Measurements from ENCODE around the gene ZBTB7C. TPM values are rescaled to one million over a fixed set of nuclear protein-coding genes. Genes with fewer than 3 reads are reported as not detected.

The ZBTB7C gene
- total RNA-seq, 1 experiment from 2014 or later: 0.33 TPM

GRCh38 chr18:48116017-48116416 is 293.2 kb downstream of the ZBTB7C start:
- Histone ChIP-seq H2AK5ac (ENCODE audit: insufficient read length, low read length) (no peak overlapping the region), H2AFZ (ENCODE audit: low read length) (no peak overlapping the region), H4K20me1 (ENCODE audit: control insufficient read depth, insufficient read depth, insufficient read length) (no peaks in the 10 kb centered on the region), H3K18ac (ENCODE audit: insufficient read length, low read depth, low read length) (no peak overlapping the region), H3K79me2 (ENCODE audit: insufficient read depth, low read length) (no peaks in the 10 kb centered on the region), H3K4me1 (ENCODE audit: insufficient read depth, low read length) (no peaks in the 10 kb centered on the region), H3K4me2 (ENCODE audit: insufficient read depth, insufficient read length, low read length) (no peak overlapping the region), H3K9me3 (ENCODE audit: control insufficient read depth, low read depth, low read length) (no peaks in the 10 kb centered on the region), H2BK15ac (ENCODE audit: low read depth, low read length) (no peak overlapping the region), H3K56ac (ENCODE audit: insufficient read length, low read depth, low read length) (no peak overlapping the region), H2BK5ac (ENCODE audit: insufficient read length, low read length) (no peak overlapping the region), H4K91ac (ENCODE audit: insufficient read length, low read depth, low read length) (no peak overlapping the region), H2BK12ac (ENCODE audit: insufficient read length, low read depth, low read length) (no peak overlapping the region), H3K27ac (ENCODE audit: insufficient read length, low read depth, low read length) (no peak overlapping the region), H3K23ac (ENCODE audit: insufficient read length, low read depth, low read length) (no peak overlapping the region), H3K23me2 (ENCODE audit: insufficient read length, low read depth, low read length, poor library complexity, severe bottlenecking) (no peaks in the 10 kb centered on the region), H4K5ac (ENCODE audit: insufficient read length, low read depth, low read length) (no peak overlapping the region), H3K4ac (ENCODE audit: low read depth, low read length) (no peak overlapping the region), H3K9ac (ENCODE audit: extremely low read depth, insufficient read length, low read length) (no peak overlapping the region), H2BK120ac (ENCODE audit: low read depth, low read length, poor library complexity, severe bottlenecking) (no peak overlapping the region), H3T11ph (ENCODE audit: low read length) (no peak overlapping the region), H4K8ac (replicated peaks; ENCODE audit: insufficient read length, low read depth, low read length) (no peak overlapping the region), H3K79me1 (ENCODE audit: insufficient read depth, low read depth, low read length, poor library complexity, severe bottlenecking) (no peaks in the 10 kb centered on the region), H3K27me3 (ENCODE audit: insufficient read depth, low read length) (no peaks in the 10 kb centered on the region), H2BK20ac (ENCODE audit: low read depth, low read length, poor library complexity, severe bottlenecking) (no peak overlapping the region), H3K14ac (ENCODE audit: insufficient read depth, low read length) (no peak overlapping the region)
- Mint-ChIP-seq H3K9me3 (no peaks in the 10 kb centered on the region), H3K4me1 (peaks cover 1 to 6% of the 10 kb centered on the region in 2 experiments), H3K27me3 (ENCODE audit: low read depth) (peaks cover 2% of the 10 kb centered on the region), H3K27ac (no peak overlapping the region), H3K36me3 (ENCODE audit: insufficient read depth in 1 of 3, low read depth in 3 of 3) (no peaks in the 10 kb centered on the region), H3K4me3 (no peak overlapping the region)
- no CpG with 5 or more reads among the region's 7 CpGs for WGBS (ENCODE audit: extremely low coverage, insufficient read length, low lambda C conversion rate)
- no peak for DNase-seq
- TF ChIP-seq CTCF (conservative IDR thresholded peaks at IDR 0.05): no peak

Data from H9 (cell line).